Stimulated activated CD8-positive, alpha-beta memory T cell treated with anti-CD3 and anti-CD28 coated beads, Interleukin-15, amount 100 ng/mL, for 48 hours (primary cell): Measurements from ENCODE around the gene PPP1R17.

ENCODE experiments used
- DNase-seq, 2 donors: peaks; one replicate each; pipeline ENCODE4 v3.0.0-alpha.2; 2020; ENCODE audit warnings: low read depth in 2 of 2

PPP1R17 gene

GRCh38 chr7:31687024-31687748 lies at the start of gene PPP1R17:
PPP1R17 (plus strand) TSS chr7:31687215; CDS start chr7:31692442, 5,227 bp downstream.
- no peak for DNase-seq

- DNase-seq = no peak
Observed at GRCh38 chr7:31640381-31640780, 46.6 kb upstream of the PPP1R17 start.

DNA sequence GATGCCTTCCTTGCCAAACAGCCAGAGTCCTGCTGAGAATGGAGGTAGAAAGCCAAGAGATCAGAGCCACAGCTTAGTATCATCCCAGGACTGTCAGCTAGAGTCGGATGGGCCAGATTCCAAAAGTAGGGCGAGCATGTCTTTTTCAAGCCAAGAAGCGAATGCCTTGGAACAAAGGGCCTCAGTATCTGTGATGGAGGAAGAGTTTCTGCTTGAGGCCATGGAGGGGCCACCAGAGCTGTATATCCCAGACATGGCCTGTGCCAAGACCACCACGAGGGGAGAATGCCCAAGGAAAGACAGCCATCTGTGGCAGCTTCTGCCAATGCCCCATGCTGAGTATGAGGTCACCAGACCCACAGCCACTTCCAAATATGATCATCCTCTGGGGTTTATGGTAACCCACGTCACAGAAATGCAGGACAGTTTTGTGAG lies 44.3 kb upstream of the PPP1R17 start:
- DNase-seq = no peak

DNA sequence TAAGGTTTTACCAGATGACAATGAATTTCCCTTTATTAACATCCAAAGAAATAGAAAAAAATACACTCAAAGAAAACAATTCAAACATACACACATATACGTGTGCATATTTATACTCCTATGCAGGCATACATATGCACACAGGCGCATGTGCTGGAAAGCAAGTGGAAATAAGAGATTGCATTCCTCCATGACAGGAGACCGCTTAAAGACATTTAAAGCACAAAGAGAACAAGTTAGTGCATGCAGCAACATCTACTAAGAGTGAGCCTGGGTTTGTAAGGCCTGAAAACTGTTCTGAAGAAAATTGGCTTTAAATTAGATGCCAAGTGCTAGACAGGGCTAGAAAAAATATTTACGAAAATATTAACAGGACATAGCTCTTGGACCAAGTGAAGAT lies 40.1 kb upstream of the PPP1R17 start:
- DNase-seq = no peak

- DNase-seq = no peak
Observed at GRCh38 chr7:31647511-31647910, 39.5 kb upstream of the PPP1R17 start.

DNA sequence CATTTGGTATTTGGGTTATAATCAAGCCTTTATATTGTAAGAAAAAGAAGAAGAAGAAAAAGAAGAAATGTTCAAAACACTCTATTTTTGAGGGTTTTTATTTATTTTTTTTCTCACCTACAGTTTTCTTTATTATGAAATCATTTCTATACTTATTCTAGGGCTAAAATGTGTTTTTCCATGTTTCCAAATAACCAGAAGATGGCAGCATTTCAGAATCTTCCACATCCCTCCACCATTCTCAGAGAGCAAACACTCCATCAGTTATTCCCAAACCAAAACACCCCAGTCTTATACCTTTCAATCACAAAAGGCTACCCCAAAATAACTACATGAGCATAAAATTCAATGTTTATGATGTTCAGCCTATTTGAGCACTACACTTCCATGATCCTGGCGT lies 38.7 kb upstream of the PPP1R17 start:
- no peak for DNase-seq

DNA sequence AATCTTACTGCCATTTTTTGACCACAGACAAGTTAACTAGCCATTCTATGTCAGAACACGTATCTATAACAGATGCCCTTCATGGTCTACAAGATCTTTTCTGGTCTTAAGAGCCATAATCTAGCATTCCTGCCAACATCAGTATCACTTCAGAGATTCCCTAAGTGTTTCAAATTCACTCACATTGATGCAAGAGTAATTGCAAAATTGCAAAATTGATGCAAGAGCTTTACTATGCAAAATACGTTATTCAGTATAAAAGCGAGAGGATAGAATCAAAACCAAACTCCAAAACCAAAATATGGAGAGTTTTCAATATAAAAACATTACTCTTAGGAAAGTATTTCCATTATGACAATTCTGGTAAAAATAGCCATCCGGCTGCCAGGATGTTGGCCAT lies 38.1 kb upstream of the PPP1R17 start:
- no peak for DNase-seq

DNA sequence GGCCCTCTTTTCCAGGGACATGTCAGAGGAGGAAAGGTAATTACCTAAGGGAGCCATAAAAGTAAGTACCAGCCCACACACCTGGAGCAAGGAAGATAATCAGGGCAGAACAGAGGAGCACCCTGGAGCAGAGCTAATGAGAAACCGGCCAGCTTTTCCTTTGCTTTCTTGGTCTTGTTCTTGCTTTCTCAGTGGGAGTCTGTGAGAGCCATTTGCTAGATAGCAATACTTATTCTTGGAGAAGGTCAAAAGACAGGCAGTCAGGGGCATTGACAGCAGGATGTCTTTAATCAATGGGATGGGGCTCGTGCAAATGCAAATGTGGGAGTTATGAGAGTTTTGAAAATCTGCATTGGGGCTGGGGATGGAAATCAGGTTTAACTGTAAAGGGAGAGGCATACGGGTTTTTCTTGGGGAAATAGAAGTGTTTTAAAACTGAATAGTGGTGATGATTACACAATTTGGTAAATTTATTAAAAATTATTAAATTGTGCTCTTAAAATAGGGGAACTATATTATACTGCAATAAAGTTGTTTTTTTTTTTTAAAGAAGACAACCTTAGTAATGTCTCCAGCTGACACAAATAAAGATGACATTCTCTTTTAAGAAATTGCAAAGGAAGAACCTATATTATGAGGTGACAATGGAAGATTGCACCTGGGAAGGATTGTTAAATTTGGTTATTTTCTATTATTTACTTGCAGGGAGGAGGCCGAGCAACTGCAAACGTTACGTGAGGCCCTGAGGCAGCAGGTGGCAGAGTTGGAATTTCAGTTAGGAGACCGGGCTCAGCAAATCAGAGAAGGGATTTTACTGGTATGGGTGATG lies 35.6 kb upstream of the PPP1R17 start:
- no peak for DNase-seq

DNA sequence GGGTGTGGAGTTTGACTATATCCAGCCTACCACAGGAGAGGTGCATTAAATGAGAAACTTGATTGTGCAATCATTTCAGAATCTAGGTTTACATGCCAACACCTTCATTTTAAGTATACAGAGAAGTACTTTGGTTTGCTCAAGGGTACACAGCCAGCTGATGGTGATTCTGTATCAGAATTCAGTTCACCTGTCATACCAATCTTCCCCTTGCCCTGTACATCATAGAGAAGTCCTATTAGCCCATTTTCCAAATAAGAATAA lies 35.0 kb upstream of the PPP1R17 start:
- no peak for DNase-seq

DNA sequence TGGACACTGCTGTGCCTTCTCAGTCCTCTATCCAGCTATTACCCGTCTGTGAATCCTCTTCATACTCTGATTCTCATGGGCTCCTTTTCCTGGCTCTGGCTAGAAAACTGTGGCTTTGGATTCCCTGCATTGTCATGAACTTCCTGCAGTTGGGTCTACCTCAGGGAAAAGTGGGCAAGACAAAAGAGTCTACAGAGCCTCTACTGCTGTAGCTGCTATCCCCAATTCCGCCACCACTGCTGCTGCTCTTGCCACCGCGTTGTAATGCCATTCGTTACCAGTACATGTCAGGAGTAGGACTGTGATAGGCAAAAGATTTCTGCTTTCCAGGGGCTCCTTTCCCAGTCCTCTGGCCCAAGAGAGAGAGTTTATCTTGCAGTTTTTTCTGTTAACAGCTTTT lies 23.9 kb upstream of the PPP1R17 start:
- DNase-seq = no peak

GRCh38 chr7:31664890-31665289 lies 22.1 kb upstream of the PPP1R17 start:
- no peak for DNase-seq

- no peak for DNase-seq
Observed at GRCh38 chr7:31665546-31665945, 21.5 kb upstream of the PPP1R17 start.

GRCh38 chr7:31669461-31669860 lies 17.6 kb upstream of the PPP1R17 start:
- no peak for DNase-seq

- DNase-seq = no peak
Observed at GRCh38 chr7:31679574-31680305, 7.3 kb upstream of the PPP1R17 start.

DNA sequence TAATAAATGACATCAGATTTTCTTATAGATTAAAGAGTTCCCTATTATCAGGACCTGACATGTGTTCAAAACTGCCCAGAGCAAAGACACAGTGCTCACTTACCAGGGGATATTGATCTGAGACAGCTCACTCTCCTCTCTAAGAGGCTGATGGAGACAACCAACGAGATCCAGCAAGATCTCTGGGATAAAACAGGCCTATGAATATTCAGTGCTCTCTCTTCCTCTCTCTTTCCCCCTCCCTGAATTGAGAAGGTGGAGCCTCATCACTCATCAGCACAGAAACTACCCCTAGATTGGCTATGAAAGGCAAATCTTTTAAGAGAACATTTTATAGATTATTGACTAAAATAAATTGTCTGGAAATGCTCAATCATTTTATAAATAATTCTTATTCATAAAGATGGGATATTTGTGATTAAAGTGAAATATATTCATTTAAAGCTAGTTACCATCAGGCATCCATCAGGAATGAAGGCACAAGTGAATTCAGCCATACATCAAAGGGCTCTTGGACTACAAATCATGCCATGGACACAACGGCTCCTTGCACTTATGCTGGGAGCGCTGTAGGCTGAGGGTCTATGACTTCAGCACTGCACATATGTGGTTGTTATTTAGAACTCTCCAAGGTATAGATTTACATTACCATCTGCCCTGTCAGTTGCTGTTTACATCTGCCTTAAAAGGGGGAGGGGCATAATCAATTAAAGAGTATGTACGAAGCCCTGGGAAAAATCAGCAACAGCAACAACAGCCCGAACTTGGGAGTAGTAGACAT lies 3.4 kb upstream of the PPP1R17 start:
- DNase-seq = no peak

DNA sequence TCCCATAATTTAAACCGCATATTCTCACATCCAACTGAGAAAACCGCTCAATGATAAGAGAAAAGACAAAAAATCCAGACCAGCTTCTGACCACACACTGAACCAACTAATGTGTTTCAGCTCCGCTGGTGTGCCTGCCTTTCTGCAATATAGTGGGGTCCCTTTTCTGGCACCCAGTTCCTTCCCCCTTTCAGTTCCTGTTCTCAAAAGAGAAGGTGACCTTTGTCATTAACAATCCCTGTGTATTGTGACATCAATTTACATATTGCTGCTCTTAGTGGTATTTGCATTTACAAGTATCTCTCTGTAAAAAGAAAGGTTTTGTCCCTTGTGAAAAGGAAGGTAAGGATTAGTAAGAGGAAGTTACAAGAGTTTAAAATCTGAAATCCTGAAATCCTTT lies 1.4 kb downstream of the PPP1R17 start:
- DNase-seq = no peak

DNA sequence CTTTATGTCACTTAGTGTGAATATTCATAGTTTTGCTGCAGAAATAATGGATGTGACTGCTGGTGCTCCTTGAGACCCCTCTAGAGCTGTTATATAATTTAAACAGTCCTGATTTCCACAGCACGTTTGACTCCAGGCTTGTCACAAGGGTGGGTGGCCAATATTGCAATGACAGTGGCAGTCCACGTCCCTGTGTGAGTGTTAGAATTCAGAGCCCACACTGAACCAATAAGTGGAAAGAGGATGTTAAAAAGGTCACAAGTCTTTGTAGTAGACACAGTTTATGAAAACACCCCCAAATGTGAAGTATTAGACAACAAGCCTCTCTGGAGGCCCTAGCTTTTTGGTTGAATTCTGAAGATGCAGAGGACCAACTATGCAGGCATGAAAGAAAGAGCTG lies 2.0 kb downstream of the PPP1R17 start:
- no peak for DNase-seq

- no peak for DNase-seq
Observed at GRCh38 chr7:31690935-31691334, 3.9 kb downstream of the PPP1R17 start.

- DNase-seq = no peak
Observed at GRCh38 chr7:31692451-31692850, 5.4 kb downstream of the PPP1R17 start.

- DNase-seq = no peak
Observed at GRCh38 chr7:31692871-31693270, 5.9 kb downstream of the PPP1R17 start.

GRCh38 chr7:31695859-31696614 lies 9.0 kb downstream of the PPP1R17 start:
- no peak for DNase-seq
